GM18909 (cell line): ENCODE measurements around the gene PCGF1.
"Not testable (repeated sequence)": the region's sequence is repeated elsewhere in the genome, so short reads cannot be mapped to it uniquely, and the experiment has no call there.

Experiments used
- ATAC-seq: cut with Tn5 transposase; IDR thresholded peaks from one replicate; pipeline ENCODE4 v1.9.1; 2021; ENCODE audit warnings: mild to moderate bottlenecking; ENCODE audit not compliant: unreplicated experiment, poor library complexity

PCGF1 gene

GRCh38 chr2:74501335-74502071, 6.0 kb downstream of the PCGF1 start:
- no peak for ATAC-seq

DNA sequence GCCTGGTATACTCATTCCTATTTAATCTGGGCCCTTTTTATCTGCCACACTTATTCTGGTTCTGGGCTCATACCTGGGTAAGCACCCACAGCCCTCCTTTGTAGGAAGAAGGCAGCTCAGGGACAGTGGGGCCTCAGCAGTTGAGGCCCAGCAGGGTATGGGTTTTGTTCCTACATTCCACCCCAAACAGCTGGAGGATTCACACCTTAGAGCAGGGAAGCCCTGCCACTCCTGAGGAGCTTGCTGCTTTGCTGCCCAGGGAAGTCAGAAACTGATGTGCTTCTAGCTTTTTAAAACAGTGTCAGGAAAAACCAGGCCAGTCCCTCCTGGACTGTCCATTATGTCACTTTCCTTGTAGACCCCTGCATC, 6.9 kb downstream of the PCGF1 start:
- no peak for ATAC-seq

DNA sequence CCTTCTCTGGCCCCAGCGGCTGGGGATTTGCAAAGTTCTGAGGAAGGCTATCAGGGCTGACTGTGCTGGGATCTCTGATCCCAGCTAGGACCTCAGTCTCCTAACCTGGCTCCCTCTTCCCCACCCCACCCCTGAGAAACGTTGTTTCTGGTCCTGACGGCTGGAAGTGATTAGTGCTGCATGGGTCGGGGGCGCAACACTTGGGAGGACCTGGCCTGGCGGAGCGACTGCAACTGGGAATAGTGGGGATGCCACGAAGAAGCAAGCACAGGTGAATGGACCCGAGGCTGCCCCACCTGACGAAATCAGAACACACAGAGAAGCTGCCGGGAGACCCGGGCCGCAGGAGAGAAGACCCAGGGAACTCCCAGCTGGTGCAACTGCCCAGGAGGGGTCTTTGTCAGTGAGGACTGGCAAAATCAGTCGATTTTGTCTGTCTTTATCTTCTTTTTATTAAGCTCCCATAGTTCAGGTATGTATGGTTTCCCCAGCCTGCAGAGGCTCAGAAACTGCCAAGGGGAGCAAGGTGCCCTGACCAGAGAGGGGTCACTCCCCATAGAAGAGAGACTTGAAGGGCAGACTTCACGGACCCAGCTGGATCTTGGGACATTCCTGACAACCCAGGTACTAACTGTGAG, 7.4 kb downstream of the PCGF1 start:
- no peak for ATAC-seq

DNA sequence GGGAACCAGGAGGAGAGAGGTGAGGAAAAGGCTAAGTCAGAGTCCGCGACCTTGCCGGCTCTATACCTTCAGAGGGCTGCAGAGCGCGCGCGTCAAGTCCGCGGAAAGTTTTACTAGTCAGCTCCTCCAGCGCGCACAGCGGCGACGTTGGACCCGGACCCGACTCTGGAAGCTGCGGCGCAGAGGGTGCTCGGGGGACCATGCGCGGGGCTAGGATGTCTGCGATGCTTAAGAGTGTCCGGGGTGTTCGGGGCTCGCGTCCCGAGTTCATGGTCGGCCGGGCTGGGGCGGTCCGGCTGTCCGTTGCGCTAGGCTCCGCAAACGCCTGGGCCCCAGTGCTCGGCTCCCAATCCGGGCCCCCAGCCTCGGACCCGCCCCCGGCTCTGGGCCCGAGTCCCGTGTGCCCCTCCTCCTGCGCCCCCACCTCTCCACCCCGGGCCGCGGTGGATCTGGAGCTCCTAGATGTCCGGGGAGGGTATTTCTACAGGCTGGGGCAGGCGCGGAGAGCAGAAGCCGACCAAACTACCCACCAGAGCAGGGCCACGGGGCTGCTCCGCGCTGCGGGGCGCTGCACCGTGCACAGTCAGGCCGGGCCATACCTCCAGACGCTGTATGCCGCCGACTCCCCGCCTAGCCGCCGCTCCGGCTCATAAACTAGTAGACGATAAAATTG, 8.1 kb downstream of the PCGF1 start, which contains the start of gene LBX2:
Gene LBX2, minus strand, starts transcription at position 337 of the 673 bp plus-strand sequence. Its CDS starts 66 bp downstream, at position 271.
- ATAC-seq: no peak

- no peak for ATAC-seq
Observed at GRCh38 chr2:74498500-74499266, 8.8 kb downstream of the PCGF1 start.

GRCh38 chr2:74497777-74498499, 9.6 kb downstream of the PCGF1 start:
- no peak for ATAC-seq

DNA sequence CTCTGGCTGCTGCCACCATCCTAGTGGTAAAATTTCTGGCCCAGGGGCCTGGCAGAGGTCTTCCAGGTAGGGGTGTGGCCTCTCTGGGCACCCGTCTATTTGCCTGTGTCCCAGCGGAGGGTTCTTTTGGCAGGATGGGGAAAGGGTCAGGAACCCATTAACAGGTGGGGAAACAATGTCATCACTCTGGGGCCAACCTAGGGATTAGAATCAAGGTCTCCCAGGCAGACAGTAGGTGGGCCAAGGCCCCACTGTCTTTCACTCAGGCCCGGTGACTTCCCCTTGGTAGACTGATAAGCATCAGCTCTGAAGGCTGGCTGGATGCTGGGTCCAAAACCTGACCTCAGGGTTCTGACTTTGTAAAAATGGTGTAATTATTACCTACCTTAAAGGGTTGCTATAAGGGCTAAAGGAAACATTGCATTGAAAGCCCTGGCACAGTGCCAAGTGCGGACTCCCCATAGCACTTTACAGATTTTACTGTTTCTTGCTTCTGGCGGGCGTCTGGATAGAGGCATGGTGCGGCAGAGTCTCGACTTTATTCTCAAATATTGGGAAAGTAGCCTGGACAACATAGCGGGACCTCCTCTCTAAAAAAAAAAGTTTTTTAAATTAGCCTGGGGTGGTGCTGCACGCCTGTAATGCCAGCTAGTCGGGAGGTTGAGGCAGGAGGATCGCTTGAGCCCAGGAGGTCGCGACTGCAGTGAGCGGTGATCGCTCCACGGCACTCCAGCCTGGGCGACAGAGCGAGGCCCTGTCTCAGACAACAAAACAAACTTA, 10.3 kb downstream of the PCGF1 start:
- no peak for ATAC-seq

DNA sequence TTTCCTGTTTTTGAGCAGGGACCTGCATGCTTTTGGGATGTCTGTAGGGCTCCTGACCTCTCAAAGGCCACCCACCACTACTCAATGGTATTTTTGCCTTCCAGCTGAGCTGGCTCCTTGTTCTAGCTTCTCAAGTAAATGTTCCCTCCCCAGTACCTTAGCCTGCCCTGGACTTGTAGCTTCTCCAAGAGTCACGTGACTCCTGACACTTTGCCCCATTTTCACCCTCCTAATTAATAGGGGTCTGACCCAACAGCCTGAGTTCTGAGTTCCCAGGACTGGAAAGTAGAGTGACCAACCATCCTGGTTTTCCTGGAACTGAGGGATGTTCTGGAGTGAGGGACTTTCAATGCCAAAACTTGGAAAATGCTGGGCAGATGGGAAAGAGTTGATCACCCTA, 12.1 kb downstream of the PCGF1 start:
- ATAC-seq: no peak

GRCh38 chr2:74493546-74493945, 13.9 kb downstream of the PCGF1 start:
- no peak for ATAC-seq

DNA sequence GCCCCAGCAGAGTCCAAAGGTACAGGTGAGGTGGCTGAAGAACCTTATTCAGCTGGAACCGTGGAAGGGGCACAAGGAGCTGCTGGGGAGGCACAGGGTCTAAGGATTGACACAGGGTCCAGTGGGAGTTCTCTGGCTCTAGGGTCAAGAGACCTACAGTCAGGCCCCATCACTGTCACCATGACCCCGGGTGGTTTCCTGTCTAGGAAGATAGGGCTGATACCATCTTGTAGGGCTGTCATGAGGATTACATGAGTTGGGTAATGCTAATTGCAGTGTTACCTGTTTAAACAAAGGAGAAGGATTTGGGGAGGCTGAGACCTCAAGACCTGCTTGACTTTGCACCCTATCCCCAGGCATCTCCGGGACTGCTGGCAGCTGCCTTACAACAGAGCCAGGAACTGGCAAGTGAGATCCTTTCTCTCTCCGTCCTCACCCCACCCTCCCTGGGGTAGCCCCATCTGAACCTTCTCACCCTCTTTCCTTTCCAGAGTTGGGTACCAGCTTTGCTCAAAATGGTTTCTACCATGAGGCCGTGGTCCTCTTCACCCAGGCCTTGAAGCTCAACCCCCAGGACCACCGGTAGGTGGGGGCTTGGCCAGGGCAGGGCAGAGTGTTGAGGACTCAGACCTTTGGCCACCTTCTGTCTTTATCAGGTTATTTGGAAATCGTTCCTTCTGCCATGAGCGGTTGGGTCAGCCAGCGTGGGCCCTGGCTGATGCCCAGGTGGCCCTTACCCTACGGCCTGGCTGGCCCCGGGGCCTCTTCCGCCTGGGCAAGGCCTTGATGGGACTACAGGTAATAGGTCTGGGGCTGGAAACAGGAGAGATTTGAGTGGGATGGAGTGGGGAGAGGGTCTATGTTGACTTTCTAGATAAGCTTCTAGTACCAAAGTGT, 15.6 kb downstream of the PCGF1 start:
- no peak for ATAC-seq

DNA sequence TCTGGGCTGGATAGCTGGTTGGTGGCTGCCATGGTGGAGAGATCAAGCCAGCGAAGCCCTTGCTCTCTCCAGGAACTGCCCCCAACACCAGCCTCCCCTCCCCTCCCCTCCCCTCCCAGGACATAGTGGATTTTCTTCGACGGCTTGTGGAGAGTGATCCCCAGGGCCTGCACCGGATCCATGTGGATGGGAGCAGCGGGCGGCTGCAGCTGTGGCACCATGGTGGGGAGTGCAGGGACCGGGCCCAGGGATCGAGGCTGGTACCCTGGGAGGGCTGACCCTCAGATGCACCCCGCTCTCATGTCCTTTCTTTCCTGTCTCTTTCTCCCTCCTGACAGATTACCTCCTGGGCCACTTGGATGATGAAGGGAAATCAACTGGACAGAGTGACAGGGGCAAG, 17.6 kb downstream of the PCGF1 start:
- no peak for ATAC-seq

GRCh38 chr2:74488643-74489481, 18.6 kb downstream of the PCGF1 start:
- ATAC-seq: no peak

DNA sequence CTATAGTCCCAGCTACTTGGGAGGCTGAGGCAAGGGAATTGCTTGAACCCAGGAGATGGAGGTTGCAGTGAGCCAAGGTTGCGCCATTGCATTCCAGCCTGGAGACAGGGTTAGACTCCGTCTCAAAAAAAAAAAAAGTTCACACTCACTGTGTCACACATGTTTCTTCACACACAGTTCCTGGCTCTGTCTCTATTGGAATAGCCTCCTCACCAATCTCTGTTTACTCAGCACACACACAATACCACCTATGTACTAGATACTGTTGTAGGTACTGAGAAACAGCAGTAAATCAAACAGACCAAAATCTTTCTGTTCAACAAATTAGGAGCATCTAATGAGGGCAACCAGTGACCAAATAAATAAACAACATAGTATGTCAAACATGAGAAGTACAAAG, 21.4 kb downstream of the PCGF1 start:
- ATAC-seq: no peak

DNA sequence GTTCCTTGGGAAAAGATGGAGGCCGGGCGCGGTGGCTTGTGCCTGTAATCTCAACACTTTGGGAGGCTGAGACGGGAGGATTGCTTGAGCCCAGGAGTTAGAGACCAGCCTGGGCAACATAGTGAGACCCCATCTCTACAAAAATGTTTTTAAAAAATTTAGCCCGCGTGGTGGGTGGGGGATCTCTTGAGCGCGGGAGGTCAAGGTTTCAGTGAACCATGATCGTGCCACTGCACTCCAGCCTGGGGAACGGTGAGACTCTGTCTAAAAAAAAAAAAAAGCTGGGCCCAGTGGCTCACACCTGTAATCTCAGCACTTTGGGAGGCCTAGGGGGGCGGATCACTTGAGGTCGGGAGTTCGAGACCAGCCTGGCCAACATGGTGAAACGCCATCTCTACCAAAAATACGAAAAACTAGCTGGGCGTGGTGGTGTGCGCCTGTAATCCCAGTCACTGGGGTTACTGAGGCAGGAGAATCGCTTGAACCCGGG, 23.8 kb downstream of the PCGF1 start:
- not testable (repeated sequence) for ATAC-seq

- ATAC-seq: peak; percentile 92
Observed at GRCh38 chr2:74482801-74483674, 24.5 kb downstream of the PCGF1 start, which contains the start of the genes CCDC142 and TTC31. Gene CCDC142 (minus strand): TSS chr2:74482998. CDS start chr2:74482837, 161 bp downstream. Gene TTC31 (plus strand): TSS chr2:74483081. CDS start chr2:74483096, 15 bp downstream.
